ENCODE measurements around the gene UGT2B11.
"Not testable (repeated sequence)": the region's sequence is repeated elsewhere in the genome, so short reads cannot be mapped to it uniquely, and the experiment has no call there.

The UGT2B11 gene

GRCh38 chr4:69167300-69167699 lies 47.2 kb downstream of the UGT2B11 start:
- DNase-seq, result no peak

- not testable (repeated sequence) for DNase-seq
Observed at GRCh38 chr4:69166376-69166775, 48.2 kb downstream of the UGT2B11 start.

- DNase-seq, result not testable (repeated sequence)
Observed at GRCh38 chr4:69165707-69166106, 48.8 kb downstream of the UGT2B11 start.

GRCh38 chr4:69156913-69157312 lies 57.6 kb downstream of the UGT2B11 start:
- DNase-seq, result no peak

GRCh38 chr4:69154021-69154420 lies 60.5 kb downstream of the UGT2B11 start:
- DNase-seq, result no peak

Measured in activated T-cell treated with anti-CD3 and anti-CD28 coated beads, Interleukin-2, amount 50 U/mL, for 48 hours (primary cell).